ENCODE measurements around the gene SPRED2. TPM values are rescaled to one million over a fixed set of nuclear protein-coding genes. Genes with fewer than 3 reads are reported as not detected.

SPRED2 gene
- total RNA-seq, 1 donor from 2014 or later = 43.9 TPM

DNA sequence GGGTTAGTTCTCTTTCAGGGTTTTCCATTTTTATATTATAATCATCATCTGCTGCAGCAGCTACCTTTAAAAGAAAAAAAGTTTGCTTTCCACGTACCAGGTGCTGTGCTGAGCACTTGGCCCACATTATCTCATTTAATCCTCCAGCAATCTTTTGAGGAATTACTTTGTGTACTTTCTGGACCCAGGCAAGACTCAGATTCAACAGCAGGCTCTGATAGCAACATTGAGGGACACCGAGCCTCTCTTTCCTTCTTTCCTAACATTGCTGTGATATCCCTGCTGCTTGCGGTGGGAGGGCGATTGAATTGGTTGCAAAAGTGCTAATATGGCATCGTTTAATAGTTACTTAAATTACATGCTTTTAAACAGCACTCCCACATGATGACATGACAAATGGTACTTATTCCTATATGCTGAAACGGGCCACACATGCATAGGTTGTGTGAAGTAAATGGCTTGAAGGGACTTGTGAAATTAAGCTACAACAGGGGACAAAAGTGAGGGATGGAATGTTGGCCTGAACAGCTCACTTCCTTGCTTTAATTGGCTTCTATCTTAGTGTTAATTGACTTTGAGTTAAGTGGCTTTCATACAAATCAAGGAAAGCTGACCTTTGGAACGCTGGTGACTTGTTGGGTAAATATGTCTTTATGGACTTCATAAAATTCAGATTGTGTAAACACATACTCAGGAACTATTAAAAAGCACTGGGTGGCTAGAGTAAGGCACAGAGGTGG is 21.2 kb downstream of the SPRED2 start:
- TF ChIP-seq, protein P1, sequence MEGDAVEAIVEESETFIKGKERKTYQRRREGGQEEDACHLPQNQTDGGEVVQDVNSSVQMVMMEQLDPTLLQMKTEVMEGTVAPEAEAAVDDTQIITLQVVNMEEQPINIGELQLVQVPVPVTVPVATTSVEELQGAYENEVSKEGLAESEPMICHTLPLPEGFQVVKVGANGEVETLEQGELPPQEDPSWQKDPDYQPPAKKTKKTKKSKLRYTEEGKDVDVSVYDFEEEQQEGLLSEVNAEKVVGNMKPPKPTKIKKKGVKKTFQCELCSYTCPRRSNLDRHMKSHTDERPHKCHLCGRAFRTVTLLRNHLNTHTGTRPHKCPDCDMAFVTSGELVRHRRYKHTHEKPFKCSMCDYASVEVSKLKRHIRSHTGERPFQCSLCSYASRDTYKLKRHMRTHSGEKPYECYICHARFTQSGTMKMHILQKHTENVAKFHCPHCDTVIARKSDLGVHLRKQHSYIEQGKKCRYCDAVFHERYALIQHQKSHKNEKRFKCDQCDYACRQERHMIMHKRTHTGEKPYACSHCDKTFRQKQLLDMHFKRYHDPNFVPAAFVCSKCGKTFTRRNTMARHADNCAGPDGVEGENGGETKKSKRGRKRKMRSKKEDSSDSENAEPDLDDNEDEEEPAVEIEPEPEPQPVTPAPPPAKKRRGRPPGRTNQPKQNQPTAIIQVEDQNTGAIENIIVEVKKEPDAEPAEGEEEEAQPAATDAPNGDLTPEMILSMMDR (IDR thresholded peaks at IDR 0.05) = no peak
- Histone ChIP-seq H3K9me3 (no peaks in the 10 kb centered on the region), H3K4me1 (peaks cover 15% of the 10 kb centered on the region), H3K36me3 (no peaks in the 10 kb centered on the region), H3K27ac (no peak overlapping the region), H3K4me3 (no peak overlapping the region), H3K27me3 (ENCODE audit: low read depth) (no peaks in the 10 kb centered on the region)
- ATAC-seq = peak in 1 of 2 donors; percentile 18
- no peak for DNase-seq
- intact Hi-C loops (cut with DNase I) = no loop called here

DNA sequence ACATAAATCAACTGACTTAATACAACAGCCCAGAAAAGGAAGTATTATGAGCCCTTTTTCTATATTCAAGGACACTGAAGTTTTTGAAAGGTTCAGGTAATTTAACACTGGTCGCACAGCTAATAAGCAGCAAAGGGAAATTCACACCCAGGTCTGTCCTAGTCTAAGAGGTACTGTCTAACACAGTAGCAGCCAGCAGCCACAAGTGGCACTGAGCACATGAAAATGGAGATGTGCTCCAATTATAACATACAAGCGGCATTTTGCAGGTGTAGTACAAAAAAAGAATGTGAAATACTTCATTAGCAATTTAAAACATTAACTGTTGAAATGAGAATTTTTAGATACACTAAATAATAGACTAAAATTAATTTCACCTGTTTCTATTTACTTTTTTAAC is 23.4 kb downstream of the SPRED2 start:
- Histone ChIP-seq H3K9me3 (no peaks in the 10 kb centered on the region), H3K4me1 (peaks cover 26% of the 10 kb centered on the region), H3K27ac (no peak overlapping the region), H3K4me3 (no peak overlapping the region), H3K27me3 (ENCODE audit: low read depth) (no peaks in the 10 kb centered on the region), H3K36me3 (no peaks in the 10 kb centered on the region)
- intact Hi-C loops (cut with DNase I) = no loop called here
- no peak for ATAC-seq
- no peak for DNase-seq
- TF ChIP-seq, protein P1 (IDR thresholded peaks at IDR 0.05) = no peak

DNA sequence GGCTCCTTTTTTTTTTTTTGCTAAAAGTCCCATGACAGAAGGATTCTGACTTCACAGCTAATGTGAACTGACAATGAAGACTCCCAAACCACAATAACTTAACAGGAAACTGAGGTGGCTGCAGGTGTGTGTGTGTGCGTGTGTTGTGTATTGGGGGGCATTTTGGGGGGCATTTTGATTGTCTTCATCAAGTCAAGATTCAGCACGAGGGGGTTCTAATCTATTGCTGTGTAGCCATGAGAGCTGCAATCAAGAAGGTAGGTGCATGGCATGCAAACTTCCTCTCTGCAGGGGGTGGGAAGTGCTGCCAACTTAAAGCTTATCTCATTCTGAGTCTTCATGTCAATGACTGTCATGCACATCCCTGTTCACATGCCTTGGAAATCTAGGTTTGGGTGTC is 25.2 kb downstream of the SPRED2 start:
- no peaks in the 10 kb centered on the region for H3K9me3 ChIP-seq
- peaks cover 32% of the 10 kb centered on the region for H3K4me1 ChIP-seq
- TF ChIP-seq, protein P1 (IDR thresholded peaks at IDR 0.05) = no peak
- intact Hi-C loops (cut with DNase I) = no loop called here
- ATAC-seq (no peak), DNase-seq (no peak)
- no peak overlapping the region for H3K27ac ChIP-seq
- no peak overlapping the region for H3K4me3 ChIP-seq
- no peaks in the 10 kb centered on the region for H3K27me3 ChIP-seq (ENCODE audit: low read depth)
- no peaks in the 10 kb centered on the region for H3K36me3 ChIP-seq

DNA sequence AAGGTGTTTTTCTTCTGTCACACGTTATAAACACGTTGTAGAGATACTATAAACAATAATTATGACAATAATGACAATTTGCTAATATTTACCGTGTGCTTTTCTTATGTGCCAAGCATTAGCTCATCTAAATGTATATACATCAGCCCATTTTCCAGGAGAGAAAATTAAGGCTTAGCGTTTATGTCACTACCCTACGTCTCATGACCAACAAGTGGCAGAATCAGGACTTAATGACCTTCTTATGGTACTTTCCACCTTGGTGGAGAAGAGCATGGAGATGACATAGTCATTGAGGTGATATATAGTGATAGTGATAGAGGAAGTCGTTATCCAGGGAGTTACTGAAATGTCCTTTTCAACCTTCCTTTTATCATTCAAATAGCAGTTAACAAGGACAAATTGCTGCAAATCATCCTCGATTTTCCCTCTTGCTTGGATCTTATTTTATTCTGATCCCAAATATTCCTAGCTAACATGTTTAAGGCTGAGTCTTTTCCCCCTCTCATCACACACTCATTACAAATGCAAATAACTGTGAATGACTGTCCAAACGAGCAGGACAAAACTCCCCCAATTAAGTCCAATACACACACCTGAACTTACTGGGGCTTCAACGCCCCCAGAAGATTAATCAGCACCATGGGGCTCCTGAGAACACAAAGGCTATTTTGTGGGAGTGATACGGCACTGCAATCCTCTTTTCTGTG is 27.3 kb downstream of the SPRED2 start:
- Histone ChIP-seq H3K36me3 (no peaks in the 10 kb centered on the region), H3K4me1 (peaks cover 39% of the 10 kb centered on the region), H3K4me3 (no peak overlapping the region), H3K27ac (no peak overlapping the region), H3K9me3 (no peaks in the 10 kb centered on the region), H3K27me3 (ENCODE audit: low read depth) (no peaks in the 10 kb centered on the region)
- intact Hi-C loops (cut with DNase I) = no loop called here
- no peak for DNase-seq
- no peak for ATAC-seq
- TF ChIP-seq, protein P1 (IDR thresholded peaks at IDR 0.05) = no peak

DNA sequence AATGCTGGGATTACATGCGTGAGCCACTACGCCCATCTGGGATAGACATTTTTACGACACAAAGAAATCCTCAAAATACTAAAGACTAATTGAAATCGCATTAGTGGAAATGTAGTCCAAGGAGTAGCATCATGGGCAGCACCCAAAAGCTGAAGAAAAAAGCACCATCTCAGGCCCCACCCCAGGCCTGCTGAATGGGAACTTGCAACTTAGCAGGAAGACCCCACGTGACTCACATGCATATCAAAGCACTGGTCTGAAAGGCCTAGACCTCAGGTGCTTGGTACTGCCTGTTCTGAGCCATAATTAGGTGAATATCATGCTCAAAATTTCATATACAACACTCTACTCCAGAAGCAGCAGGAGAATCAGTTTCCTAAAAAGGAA is 28.9 kb downstream of the SPRED2 start:
- Histone ChIP-seq H3K27ac (no peak overlapping the region), H3K9me3 (no peaks in the 10 kb centered on the region), H3K36me3 (no peaks in the 10 kb centered on the region), H3K4me3 (no peak overlapping the region), H3K27me3 (ENCODE audit: low read depth) (no peaks in the 10 kb centered on the region), H3K4me1 (peaks cover 39% of the 10 kb centered on the region)
- DNase-seq = no peak
- TF ChIP-seq, protein P1 (IDR thresholded peaks at IDR 0.05) = no peak
- intact Hi-C loops (cut with DNase I) = no loop called here
- no peak for ATAC-seq
